Progenitor cell of endocrine pancreas (in vitro differentiated cells): Measurements from ENCODE around the gene LMLN. TPM values are rescaled to one million over a fixed set of nuclear protein-coding genes. Genes with fewer than 3 reads are reported as not detected.

ENCODE experiments used
- DNase-seq: peaks from one replicate; pipeline ENCODE4 v3.0.0; 2021; ENCODE audit warnings: low spot score; ENCODE audit not compliant: unreplicated experiment
- H3K27ac Mint-ChIP-seq: 2 replicates; pipeline ENCODE4 v1.8.0; 2021; ENCODE audit warnings: mild to moderate bottlenecking, moderate library complexity, mixed read lengths
- H3K27me3 Mint-ChIP-seq: 2 replicates; pipeline ENCODE4 v1.8.0; 2021; ENCODE audit warnings: mixed read lengths
- H3K36me3 Mint-ChIP-seq: 2 replicates; pipeline ENCODE4 v1.8.0; 2022; ENCODE audit warnings: mixed read lengths; ENCODE audit not compliant: insufficient read depth
- H3K4me1 Mint-ChIP-seq: 2 replicates; pipeline ENCODE4 v1.8.0; 2021; ENCODE audit warnings: low read depth, mixed read lengths
- H3K4me3 Mint-ChIP-seq: 2 replicates; pipeline ENCODE4 v1.8.0; 2021; ENCODE audit warnings: low read depth, mild to moderate bottlenecking, moderate library complexity, mixed read lengths
- H3K9me3 Mint-ChIP-seq: 2 replicates; pipeline ENCODE4 v1.8.0; 2021; ENCODE audit warnings: low read depth, mixed read lengths
- CTCF ChIP-seq: fragments of 200-600 bp; sonication (generic); IDR thresholded peaks from one replicate; pipeline ENCODE4 v1.5.0; 2021; ENCODE audit warnings: antibody characterized with exemption, mild to moderate bottlenecking; ENCODE audit not compliant: unreplicated experiment
- total RNA-seq: library from RNA; stranded (reverse); gene quantifications from 2 replicates; pipeline ENCODE4 v1.2.1, GENCODE V29; 2021

The LMLN gene
- total RNA-seq, 1 donor from 2014 or later: 14.4 TPM

GRCh38 chr3:198070871-198071270, 110.9 kb downstream of the LMLN start:
- Mint-ChIP-seq H3K36me3 (no peaks in the 10 kb centered on the region), H3K4me1 (peaks cover 1% of the 10 kb centered on the region), H3K27me3 (peaks cover 67% of the 10 kb centered on the region), H3K27ac (no peak overlapping the region), H3K4me3 (no peak overlapping the region), H3K9me3 (no peaks in the 10 kb centered on the region)
- no peak for TF ChIP-seq CTCF
- no peak for DNase-seq

- peaks cover 2% of the 10 kb centered on the region for H3K4me1 Mint-ChIP-seq
- no peak for DNase-seq
- no peaks in the 10 kb centered on the region for H3K36me3 Mint-ChIP-seq
- peak; percentile 25 for TF ChIP-seq CTCF
- H3K9me3 Mint-ChIP-seq: no peaks in the 10 kb centered on the region
- peaks cover 70% of the 10 kb centered on the region for H3K27me3 Mint-ChIP-seq
- no peak overlapping the region for H3K4me3 Mint-ChIP-seq
- no peak overlapping the region for H3K27ac Mint-ChIP-seq
Observed at GRCh38 chr3:198071602-198072287, 111.7 kb downstream of the LMLN start.

GRCh38 chr3:198076722-198077308, 116.8 kb downstream of the LMLN start:
- no peaks in the 10 kb centered on the region for H3K9me3 Mint-ChIP-seq
- no peaks in the 10 kb centered on the region for H3K36me3 Mint-ChIP-seq
- peaks cover 2% of the 10 kb centered on the region for H3K4me1 Mint-ChIP-seq
- no peak overlapping the region for H3K4me3 Mint-ChIP-seq
- no peak for TF ChIP-seq CTCF
- H3K27ac Mint-ChIP-seq: no peak overlapping the region
- DNase-seq: no peak
- peaks cover 76% of the 10 kb centered on the region for H3K27me3 Mint-ChIP-seq

GRCh38 chr3:198079771-198080520, 119.9 kb downstream of the LMLN start:
- H3K27ac Mint-ChIP-seq: no peak overlapping the region
- H3K9me3 Mint-ChIP-seq: no peaks in the 10 kb centered on the region
- H3K4me3 Mint-ChIP-seq: peak overlapping the region; percentile 60
- no peak for TF ChIP-seq CTCF
- peaks cover 2% of the 10 kb centered on the region for H3K4me1 Mint-ChIP-seq
- H3K27me3 Mint-ChIP-seq: peaks cover 71% of the 10 kb centered on the region
- no peak for DNase-seq
- no peaks in the 10 kb centered on the region for H3K36me3 Mint-ChIP-seq

GRCh38 chr3:198080521-198081384, 120.7 kb downstream of the LMLN start:
- H3K27me3 Mint-ChIP-seq: peaks cover 71% of the 10 kb centered on the region
- no peak overlapping the region for H3K27ac Mint-ChIP-seq
- peak; percentile 80 for TF ChIP-seq CTCF

More at GRCh38 chr3:198080521-198081384, 120.7 kb downstream of the LMLN start:
- H3K9me3 Mint-ChIP-seq: no peaks in the 10 kb centered on the region
- DNase-seq: peak; percentile 79
- peaks cover 2% of the 10 kb centered on the region for H3K4me1 Mint-ChIP-seq
- peak overlapping the region; percentile 60 for H3K4me3 Mint-ChIP-seq
- H3K36me3 Mint-ChIP-seq: no peaks in the 10 kb centered on the region
